ENCODE results near the gene CDH4. TPM values are rescaled to one million over a fixed set of nuclear protein-coding genes. Genes with fewer than 3 reads are reported as not detected.

The CDH4 gene
- total and polyA plus RNA-seq, 9 of the 15 experiments (the other 6 are each of a cell fraction or from before 2014, with no cell fraction given), result 0.04 TPM; not detected in 8

DNA sequence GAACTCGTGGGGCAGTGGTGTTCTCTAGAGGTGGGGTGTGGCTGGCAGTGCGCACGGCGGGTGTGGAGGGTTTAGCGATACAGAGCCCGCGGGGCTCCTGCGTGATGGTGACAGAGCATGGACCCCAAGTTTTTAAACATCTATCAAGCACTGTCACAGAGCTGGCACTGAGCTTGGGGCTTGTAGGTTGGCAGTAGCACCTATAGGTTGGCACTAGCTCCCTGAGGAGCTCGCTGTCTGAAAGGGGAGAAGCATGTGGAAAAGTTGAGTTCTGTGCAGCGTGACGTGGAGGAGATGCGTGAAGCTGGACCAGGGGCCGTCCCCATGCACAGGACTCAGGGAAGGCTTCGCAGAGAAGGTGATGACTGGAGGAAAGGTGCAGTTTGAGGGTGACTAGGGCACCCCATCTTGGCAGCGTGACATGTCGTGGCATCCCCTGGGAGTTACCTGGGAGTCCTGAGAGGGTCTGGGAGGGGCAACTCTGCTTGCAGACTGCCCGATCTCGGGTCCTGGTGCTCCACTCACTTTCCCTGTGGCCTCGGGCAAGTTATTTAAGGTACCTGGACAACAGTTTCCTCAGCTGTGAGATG, 122.0 kb downstream of the CDH4 start (continued):
- TF ChIP-seq, protein P1, sequence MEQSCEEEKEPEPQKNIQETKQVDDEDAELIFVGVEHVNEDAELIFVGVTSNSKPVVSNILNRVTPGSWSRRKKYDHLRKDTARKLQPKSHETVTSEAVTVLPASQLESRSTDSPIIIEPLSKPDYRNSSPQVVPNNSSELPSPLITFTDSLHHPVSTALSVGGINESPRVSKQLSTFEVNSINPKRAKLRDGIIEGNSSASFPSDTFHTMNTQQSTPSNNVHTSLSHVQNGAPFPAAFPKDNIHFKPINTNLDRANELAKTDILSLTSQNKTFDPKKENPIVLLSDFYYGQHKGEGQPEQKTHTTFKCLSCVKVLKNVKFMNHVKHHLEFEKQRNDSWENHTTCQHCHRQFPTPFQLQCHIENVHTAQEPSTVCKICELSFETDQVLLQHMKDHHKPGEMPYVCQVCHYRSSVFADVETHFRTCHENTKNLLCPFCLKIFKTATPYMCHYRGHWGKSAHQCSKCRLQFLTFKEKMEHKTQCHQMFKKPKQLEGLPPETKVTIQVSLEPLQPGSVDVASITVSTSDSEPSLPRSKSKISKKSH (CRISPR knock-in tag; IDR thresholded peaks at IDR 0.05), result no peak
- TF ChIP-seq ZNF324 (CRISPR knock-in tag; IDR thresholded peaks at IDR 0.05) (no peak), NCOA1 (IDR thresholded peaks at IDR 0.05; ENCODE audit: low read depth) (no peak), RFX1 (IDR thresholded peaks at IDR 0.05) (no peak), CCNT2 (IDR thresholded peaks at IDR 0.05; ENCODE audit: borderline replicate concordance, extremely low read depth, insufficient read length, low read depth, low read length) (no peak), ZFP36 (IDR thresholded peaks at IDR 0.05; ENCODE audit: low read depth, low read length, partially characterized antibody) (no peak)
- TF ChIP-seq, protein P2, sequence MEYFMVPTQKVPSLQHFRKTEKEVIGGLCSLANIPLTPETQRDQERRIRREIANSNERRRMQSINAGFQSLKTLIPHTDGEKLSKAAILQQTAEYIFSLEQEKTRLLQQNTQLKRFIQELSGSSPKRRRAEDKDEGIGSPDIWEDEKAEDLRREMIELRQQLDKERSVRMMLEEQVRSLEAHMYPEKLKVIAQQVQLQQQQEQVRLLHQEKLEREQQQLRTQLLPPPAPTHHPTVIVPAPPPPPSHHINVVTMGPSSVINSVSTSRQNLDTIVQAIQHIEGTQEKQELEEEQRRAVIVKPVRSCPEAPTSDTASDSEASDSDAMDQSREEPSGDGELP (CRISPR knock-in tag; IDR thresholded peaks at IDR 0.05; ENCODE audit: borderline replicate concordance), result no peak

DNA sequence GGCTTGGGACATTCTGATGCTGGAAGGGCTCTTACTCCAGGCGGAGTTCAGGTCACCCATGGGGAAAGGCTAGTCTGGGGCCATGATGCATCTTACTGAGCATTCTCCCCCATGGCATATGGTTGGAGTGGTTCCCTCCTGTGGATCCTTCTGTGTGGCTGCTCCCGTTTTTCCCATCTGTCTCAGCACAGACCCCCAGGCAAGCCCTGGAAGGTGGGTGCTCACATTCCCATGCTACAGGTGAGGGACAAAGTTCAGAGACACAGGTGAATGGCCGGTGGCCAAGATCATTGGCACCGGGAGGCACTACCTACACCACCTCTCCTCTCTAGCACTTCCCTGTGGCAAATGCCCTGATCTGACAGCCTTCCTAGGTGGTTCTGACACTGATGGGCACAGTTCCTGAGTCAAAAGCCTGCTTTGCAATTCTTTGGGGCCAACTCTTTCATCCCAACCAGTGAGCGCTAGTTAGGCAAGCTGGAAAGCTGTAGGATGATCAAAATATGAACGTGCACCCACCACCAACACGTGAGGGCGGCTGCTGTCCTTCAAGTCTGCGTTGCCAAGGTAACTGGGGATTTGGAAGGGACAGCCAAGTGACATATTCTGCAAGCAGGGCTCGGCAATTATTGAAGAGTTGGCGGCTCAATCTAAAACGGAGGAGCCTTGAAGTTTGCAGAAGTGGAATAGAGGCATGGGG, 124.6 kb downstream of the CDH4 start:
- POLR2A ChIA-PET, result no interaction called here
- intact Hi-C loops (cut with micrococcal nuclease) (no loop called here), in situ Hi-C loops (cut with MboI) (no loop called here)
- no peaks in the 10 kb centered on the region for H3K36me3 ChIP-seq (ENCODE audit: control insufficient read depth, insufficient read depth, low read length)
- peaks cover 0 to 17% of the 10 kb centered on the region in 2 experiments; a peak in 3 of 5 replicates for H3K27me3 ChIP-seq (ENCODE audit: control insufficient read depth in 2 of 2, insufficient read depth in 2 of 2, low read length in 2 of 2)
- no peaks in the 10 kb centered on the region for H3K4me1 ChIP-seq (replicated peaks in 1 of 2; ENCODE audit: control insufficient read depth in 2 of 2, insufficient read depth in 2 of 2, low read length in 2 of 2)
- no peaks in the 10 kb centered on the region for H3K9me3 ChIP-seq (replicated peaks; ENCODE audit: control insufficient read depth, insufficient read depth, low read depth, low read length)
- ATAC-seq (no peak), DNase-seq (ENCODE audit: extremely low read depth in 1 of 4, low spot score in 3 of 4) (no peak), FAIRE-seq (no peak)
- no peak overlapping the region for H3K4me2 ChIP-seq (ENCODE audit: insufficient read depth, low read length)
- CTCF ChIA-PET (ENCODE audit: low intra/inter-chr PET ratio), result no interaction called here
- no peak overlapping the region for H3K4me3 ChIP-seq
- H3K79me2 ChIP-seq (ENCODE audit: control insufficient read depth, insufficient read depth, low read length), result no peaks in the 10 kb centered on the region
- no peak overlapping the region for H3K27ac ChIP-seq (ENCODE audit: extremely low read depth, low read depth, low read length)
- whole genome bisulfite sequencing (ENCODE audit: insufficient coverage, low coverage, missing lambda C conversion rate), result 1% methylated on average over 12 of the region's 12 CpGs
- no peaks in the 10 kb centered on the region for H3K9me1 ChIP-seq (ENCODE audit: control insufficient read depth, insufficient read depth, low read length)
- H2AFZ ChIP-seq (ENCODE audit: low read depth, low read length), result no peak overlapping the region
- BruUV-seq (replicated peaks), result no TSS peak
- no peak overlapping the region for H3K9ac ChIP-seq (ENCODE audit: insufficient read depth in 1 of 2, low read depth in 2 of 2, low read length in 2 of 2)
- no peaks in the 10 kb centered on the region for H4K20me1 ChIP-seq (replicated peaks; ENCODE audit: control insufficient read depth, insufficient read depth, low read length)
- TF ChIP-seq ATF1 (CRISPR knock-in tag; IDR thresholded peaks at IDR 0.05) (no peak), ATF1 (tag; IDR thresholded peaks at IDR 0.05) (no peak), SMAD4 (CRISPR knock-in tag; conservative IDR thresholded peaks at IDR 0.05) (no peak), TRIM28 (IDR thresholded peaks at IDR 0.05) (no peak), CXXC5 (CRISPR knock-in tag; IDR thresholded peaks at IDR 0.05) (no peak), CREM (IDR thresholded peaks at IDR 0.05; ENCODE audit: low read depth) (no peak), ZNF507 (tag; conservative IDR thresholded peaks at IDR 0.05) (no peak), SRF (CRISPR knock-in tag; IDR thresholded peaks at IDR 0.05) (no peak)
